HCT116 (cell line): Measurements from ENCODE around the gene GALNT2. TPM values are rescaled to one million over a fixed set of nuclear protein-coding genes. Genes with fewer than 3 reads are reported as not detected.
A peak's percentile ranks its signal among the peaks of the same experiment; 100 is the strongest.

ENCODE experiments used
- ATAC-seq: fragments of 200-7000 bp; cut with Tn5 transposase; 2 replicates; pipeline ENCODE4 v1.9.1; 2020; ENCODE audit warnings: mild to moderate bottlenecking, moderate library complexity
- BruUV-seq: library from RNA; stranded (reverse); fragments of 400-500 nt; replicated peaks from 2 replicates; lab custom pipeline; 2021; lab: Mats Ljungman, UMichigan
- CTCF ChIA-PET: fragments of 300-600 bp; sonication (Branson Sonifier 250); formaldehyde crosslinking; loops from one replicate; lab custom pipeline; 2021; ENCODE audit warnings: antibody characterized with exemption; lab: Charles Lee
- POLR2A ChIA-PET: fragments of 300-600, 350-600 bp; sonication (Branson Sonifier 250); formaldehyde crosslinking; loops from one replicate; lab custom pipeline; 2021; ENCODE audit warnings: antibody characterized with exemption; lab: Charles Lee
- RAD21 ChIA-PET, 2 experiments: fragments of 300-600 bp; sonication (Branson Sonifier 250); formaldehyde crosslinking; loops; one replicate each; lab custom pipeline; 2023; ENCODE audit warnings: low total read pairs in 2 of 2; ENCODE audit not compliant: uncharacterized antibody in 2 of 2, unreplicated experiment in 2 of 2, low non-redundant PET in 1 of 2; lab: Charles Lee
- DNase-seq: peaks from one replicate; pipeline ENCODE4 v3.0.0-alpha.2; 2010; ENCODE audit warnings: low read depth, low spot score
- H2AFZ ChIP-seq: fragments of 200-600 bp; shearing (Covaris generic), sonication (generic); 2 replicates; pipeline ENCODE4 v1.6.1; 2017; ENCODE audit warnings: low read depth, mixed run types, mixed read lengths, antibody characterized with exemption, low read length; ENCODE audit not compliant: poor library complexity, severe bottlenecking
- H3K27ac ChIP-seq: 2 replicates; pipeline ENCODE4 v1.5.1; 2012; ENCODE audit warnings: low read depth, low read length
- H3K27me3 ChIP-seq: fragments of 200-600 bp; sonication (generic); 2 replicates; pipeline ENCODE4 v1.6.1; 2016; ENCODE audit warnings: mixed run types, low read length, mixed read lengths; ENCODE audit not compliant: insufficient read depth
- H3K36me3 ChIP-seq, 2 experiments: fragments of 200-500 bp in 1 of 2; fragments of 200-600 bp in 1 of 2; sonication (Bioruptor generic) in 1 of 2; sonication (generic) in 1 of 2; 2 replicates each; pipeline versions ENCODE4 v1.5.1 to v1.6.1; 2014 to 2016; ENCODE audit warnings: low read length in 2 of 2, inconsistent platforms in 1 of 2, mixed read lengths in 1 of 2, mixed run types in 1 of 2; ENCODE audit not compliant: insufficient read depth in 2 of 2, control insufficient read depth in 1 of 2
- H3K4me1 ChIP-seq, 2 experiments: fragments of 200-600 bp in 1 of 2; sonication (generic) in 1 of 2; 2 replicates each; pipeline versions ENCODE4 v1.5.1 to v1.6.1; 2012 to 2017; ENCODE audit warnings: low read length in 2 of 2, inconsistent platforms in 1 of 2, mild to moderate bottlenecking in 1 of 2, mixed read lengths in 1 of 2, mixed run types in 1 of 2, moderate library complexity in 1 of 2; ENCODE audit not compliant: insufficient read depth in 2 of 2, control insufficient read depth in 1 of 2
- H3K4me2 ChIP-seq: fragments of 200-600 bp; sonication (generic); 2 replicates; pipeline ENCODE4 v1.6.1; 2017; ENCODE audit warnings: mixed run types, low read length, mixed read lengths
- H3K4me3 ChIP-seq, 2 experiments: fragments of 200-600 bp in 1 of 2; sonication (generic) in 1 of 2; replicated peaks in 1 of 2; 2 replicates each; pipeline ENCODE4 v1.5.1; 2011 to 2016; ENCODE audit warnings: low read length in 2 of 2, control low read depth in 1 of 2, low read depth in 1 of 2, mild to moderate bottlenecking in 1 of 2, mixed read lengths in 1 of 2, mixed run types in 1 of 2
- H3K79me2 ChIP-seq: fragments of 200-600 bp; sonication (generic); 2 replicates; pipeline ENCODE4 v1.6.1; 2017; ENCODE audit warnings: mild to moderate bottlenecking, mixed run types, low read length, moderate library complexity, mixed read lengths; ENCODE audit not compliant: insufficient read depth
- H3K9ac ChIP-seq: fragments of 200-600 bp; sonication (generic); 2 replicates; pipeline ENCODE4 v1.6.1; 2016; ENCODE audit warnings: low read length, mixed read lengths
- H3K9me2 ChIP-seq: fragments of 200-600 bp; sonication (generic), shearing (Covaris generic); 2 replicates; pipeline ENCODE4 v1.6.1; 2017; ENCODE audit warnings: mixed run types, mild to moderate bottlenecking, moderate library complexity; ENCODE audit not compliant: insufficient read depth
- H3K9me3 ChIP-seq, 2 experiments: fragments of 200-500 bp in 1 of 2; fragments of 200-600 bp in 1 of 2; sonication (Bioruptor generic) in 1 of 2; sonication (generic) in 1 of 2; 2 replicates each; pipeline ENCODE4 v1.6.1; 2014 to 2017; ENCODE audit warnings: low read length in 2 of 2, mixed read lengths in 2 of 2, inconsistent platforms in 1 of 2, low read depth in 1 of 2, mild to moderate bottlenecking in 1 of 2, mixed run types in 1 of 2, moderate library complexity in 1 of 2; ENCODE audit not compliant: control insufficient read depth in 1 of 2, insufficient read depth in 1 of 2
- H4K20me1 ChIP-seq: fragments of 200-600 bp; sonication (generic), shearing (Covaris generic); 2 replicates; pipeline ENCODE4 v1.6.1; 2017; ENCODE audit warnings: mixed run types, mild to moderate bottlenecking, moderate library complexity; ENCODE audit not compliant: insufficient read depth
- ATF3 ChIP-seq: IDR thresholded peaks from 2 replicates; pipeline ENCODE4 v1.6.1; 2012
- CBX3 ChIP-seq: IDR thresholded peaks from 2 replicates; pipeline ENCODE4 v1.6.1; 2012; ENCODE audit warnings: low read depth
- CEBPB ChIP-seq: IDR thresholded peaks from 2 replicates; pipeline ENCODE4 v1.6.1; 2012; ENCODE audit warnings: low read depth
- EGR1 ChIP-seq: IDR thresholded peaks from 2 replicates; pipeline ENCODE4 v1.6.1; 2012; ENCODE audit warnings: low read depth
- EZH2phosphoT487 ChIP-seq: fragments of 200-600 bp; IDR thresholded peaks from 2 replicates; pipeline ENCODE4 v1.6.1; 2018; ENCODE audit warnings: antibody characterized with exemption, borderline replicate concordance
- FOSL1 ChIP-seq: IDR thresholded peaks from 2 replicates; pipeline ENCODE4 v1.6.1; 2012; ENCODE audit warnings: low read depth
- JUND ChIP-seq: IDR thresholded peaks from 2 replicates; pipeline ENCODE4 v1.6.1; 2012
- MAX ChIP-seq: IDR thresholded peaks from 2 replicates; pipeline ENCODE4 v1.6.1; 2012
- POLR2A ChIP-seq: IDR thresholded peaks from 2 replicates; pipeline ENCODE4 v1.7.0; 2011; ENCODE audit warnings: borderline replicate concordance; ENCODE audit not compliant: insufficient read depth, insufficient read length; ENCODE audit errors: extremely low read depth
- POLR2AphosphoS5 ChIP-seq: IDR thresholded peaks from 2 replicates; pipeline ENCODE4 v1.6.1; 2011; ENCODE audit warnings: mild to moderate bottlenecking, low read depth, low read length, moderate library complexity
- RAD21 ChIP-seq: IDR thresholded peaks from 2 replicates; pipeline ENCODE4 v1.6.1; 2012; ENCODE audit warnings: low read depth, mild to moderate bottlenecking
- REST ChIP-seq: IDR thresholded peaks from 2 replicates; pipeline ENCODE4 v1.6.1; 2012; ENCODE audit warnings: low read depth
- SIN3A ChIP-seq: IDR thresholded peaks from 2 replicates; pipeline ENCODE4 v1.6.1; 2012; ENCODE audit warnings: low read depth
- SP1 ChIP-seq: IDR thresholded peaks from 2 replicates; pipeline ENCODE4 v1.6.1; 2012; ENCODE audit warnings: low read depth
- SRF ChIP-seq: IDR thresholded peaks from 2 replicates; pipeline ENCODE4 v1.6.1; 2012; ENCODE audit warnings: low read depth
- TCF7L2 ChIP-seq: IDR thresholded peaks from 2 replicates; pipeline ENCODE4 v1.7.0; 2011; ENCODE audit warnings: borderline replicate concordance, inconsistent platforms; ENCODE audit not compliant: insufficient read depth, insufficient read length; ENCODE audit errors: extremely low read depth
- YY1 ChIP-seq: IDR thresholded peaks from 2 replicates; pipeline ENCODE4 v1.6.1; 2011; ENCODE audit warnings: low read length, low read depth, moderate library complexity, mild to moderate bottlenecking; ENCODE audit not compliant: insufficient replicate concordance; ENCODE audit errors: extremely low read depth
- intact Hi-C: fragments of 100-400 bp; cut with micrococcal nuclease; formaldehyde crosslinking; loops from 2 replicates; pipeline ENCODE4 v1.10.0; 2022
- total RNA-seq: library from RNA; stranded (reverse); gene quantifications from one replicate; pipeline ENCODE4 v1.2.1, GENCODE V29; 2021; ENCODE audit not compliant: unreplicated experiment
- TF ChIP-seq, protein P1 (sequence below): IDR thresholded peaks from 2 replicates; pipeline ENCODE4 v1.6.1; 2011; ENCODE audit warnings: mild to moderate bottlenecking, low read length, moderate library complexity; ENCODE audit not compliant: insufficient replicate concordance; ENCODE audit errors: extremely low read depth

Gene GALNT2
- total RNA-seq, 1 experiment from 2014 or later = 40.8 TPM

- peak; percentile 80; the same call in 1 of the 2 replicates for TF ChIP-seq MAX
- peak; percentile 65; the same call in 1 of the 2 replicates for TF ChIP-seq CEBPB
- peak; percentile 99 for TF ChIP-seq JUND
- TF ChIP-seq FOSL1 = peak; percentile 95
- TF ChIP-seq CBX3 = peak; percentile 96
- peak; percentile 37 for TF ChIP-seq RAD21
- peak; percentile 81; the same call in 1 of the 2 replicates for TF ChIP-seq SRF
- TF ChIP-seq ATF3 = peak; percentile 91
- TF ChIP-seq EGR1 = no peak
- TF ChIP-seq SP1 = peak; percentile 93
- no peak for TF ChIP-seq POLR2A
- peak; percentile 47 for TF ChIP-seq YY1
- peak; percentile 84 for TF ChIP-seq SIN3A
- TF ChIP-seq TCF7L2 = peak; percentile 13
- TF ChIP-seq REST = no peak
- TF ChIP-seq POLR2AphosphoS5 = peak; percentile 58
- TF ChIP-seq, protein P1, sequence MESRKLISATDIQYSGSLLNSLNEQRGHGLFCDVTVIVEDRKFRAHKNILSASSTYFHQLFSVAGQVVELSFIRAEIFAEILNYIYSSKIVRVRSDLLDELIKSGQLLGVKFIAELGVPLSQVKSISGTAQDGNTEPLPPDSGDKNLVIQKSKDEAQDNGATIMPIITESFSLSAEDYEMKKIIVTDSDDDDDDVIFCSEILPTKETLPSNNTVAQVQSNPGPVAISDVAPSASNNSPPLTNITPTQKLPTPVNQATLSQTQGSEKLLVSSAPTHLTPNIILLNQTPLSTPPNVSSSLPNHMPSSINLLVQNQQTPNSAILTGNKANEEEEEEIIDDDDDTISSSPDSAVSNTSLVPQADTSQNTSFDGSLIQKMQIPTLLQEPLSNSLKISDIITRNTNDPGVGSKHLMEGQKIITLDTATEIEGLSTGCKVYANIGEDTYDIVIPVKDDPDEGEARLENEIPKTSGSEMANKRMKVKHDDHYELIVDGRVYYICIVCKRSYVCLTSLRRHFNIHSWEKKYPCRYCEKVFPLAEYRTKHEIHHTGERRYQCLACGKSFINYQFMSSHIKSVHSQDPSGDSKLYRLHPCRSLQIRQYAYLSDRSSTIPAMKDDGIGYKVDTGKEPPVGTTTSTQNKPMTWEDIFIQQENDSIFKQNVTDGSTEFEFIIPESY = peak; percentile 37
- TF ChIP-seq EZH2phosphoT487 = no peak
- ChIA-PET POLR2A (interaction anchor here (0.6 kb wide), 1 partner anchor 20 kb away, joined by 3 read pairs; no protein-coding TSS in a partner anchor), RAD21 (interaction anchor here (0.6 to 1.1 kb wide), 2 partner anchors 82 to 97 kb away, joined by 5 to 8 read pairs; no protein-coding TSS in a partner anchor), CTCF (no interaction called here)
- no peaks in the 10 kb centered on the region for H4K20me1 ChIP-seq
- H3K4me1 ChIP-seq = peaks cover 24 to 39% of the 10 kb centered on the region in 2 experiments
- H3K27me3 ChIP-seq = no peaks in the 10 kb centered on the region
- peaks cover 0 to 8% of the 10 kb centered on the region in 2 experiments; a peak in 1 of 4 replicates for H3K9me3 ChIP-seq
- peaks cover 53% of the 10 kb centered on the region; the same call in 1 of the 2 replicates for H3K79me2 ChIP-seq
- H3K4me3 ChIP-seq = peak overlapping the region in 1 of 2 experiments; percentile 39; a peak in 3 of 4 replicates
- BruUV-seq = no TSS peak
- ATAC-seq (peak; percentile 94), DNase-seq (peak; percentile 89)
- H3K4me2 ChIP-seq = peak overlapping the region; percentile 87
- no peak overlapping the region for H2AFZ ChIP-seq
- intact Hi-C loops = loop anchor here (1.0 kb wide), 1 partner anchor 20 kb away; no protein-coding TSS in a partner anchor
- H3K9me2 ChIP-seq = no peaks in the 10 kb centered on the region
- peak overlapping the region; percentile 56 for H3K27ac ChIP-seq
- H3K9ac ChIP-seq = peak overlapping the region; percentile 46
- H3K36me3 ChIP-seq = no peaks in the 10 kb centered on the region
These were observed 17.6 kb downstream of the GALNT2 start for GRCh38 chr1:230084408-230085177.
